H1 (cell line): ENCODE measurements around the gene IGSF9B. TPM values are rescaled to one million over a fixed set of nuclear protein-coding genes. Genes with fewer than 3 reads are reported as not detected.

Source experiments
- BCL11A ChIP-seq, 2 experiments: IDR thresholded peaks; one replicate each; pipeline ENCODE4 v1.6.1; 2011; ENCODE audit warnings: low read depth in 2 of 2, low read length in 2 of 2, mild to moderate bottlenecking in 2 of 2
- CTBP2 ChIP-seq: IDR thresholded peaks from 2 replicates; pipeline ENCODE4 v1.7.0; 2011; ENCODE audit warnings: borderline replicate concordance, mild to moderate bottlenecking, moderate library complexity, mixed read lengths, low read length; ENCODE audit not compliant: insufficient read depth, insufficient read length
- GABPA ChIP-seq: IDR thresholded peaks from 2 replicates; pipeline ENCODE4 v1.6.1; 2011; ENCODE audit warnings: mild to moderate bottlenecking, low read length, moderate library complexity, borderline replicate concordance; ENCODE audit not compliant: insufficient read depth
- RFX5 ChIP-seq: IDR thresholded peaks from 2 replicates; pipeline ENCODE4 v1.6.1; 2011; ENCODE audit warnings: low read depth, low read length, improper control_type of control experiment, borderline replicate concordance
- RXRA ChIP-seq: IDR thresholded peaks from 2 replicates; pipeline ENCODE4 v1.6.1; 2011; ENCODE audit warnings: low read depth, mild to moderate bottlenecking, low read length, moderate library complexity; ENCODE audit not compliant: insufficient read depth
- SIN3A ChIP-seq, 2 experiments: IDR thresholded peaks in 1 of 2; conservative IDR thresholded peaks in 1 of 2; 2 replicates each; pipeline ENCODE4 v1.6.1; 2011 to 2012; ENCODE audit warnings: low read length in 2 of 2, improper control_type of control experiment in 1 of 2, low read depth in 1 of 2, mild to moderate bottlenecking in 1 of 2
- SIRT6 ChIP-seq: IDR thresholded peaks from one replicate; pipeline ENCODE4 v1.7.1; 2012; ENCODE audit warnings: low read length, inconsistent platforms
- TAF7 ChIP-seq: optimal IDR thresholded peaks from 2 replicates; pipeline ENCODE3; 2011; ENCODE audit warnings: low read depth, mild to moderate bottlenecking, inconsistent platforms, low read length, moderate library complexity, borderline replicate concordance
- polyA plus RNA-seq, 7 experiments: library from polyadenylated mRNA; depleted of rRNA in 3 of 7; stranded (reverse) in 5 of 7; unstranded in 2 of 7; fragments of >200 nt in 5 of 7; fragments of 200-250 nt in 2 of 7; gene quantifications; 1 replicate in 5 of 7; 2 replicates in 1 of 7; 4 replicates in 1 of 7; pipeline versions ENCODE4 v1.2.1 to v1.2.3, GENCODE V29; 2011 to 2013; ENCODE audit warnings: missing spikeins in 2 of 7, mixed read lengths in 2 of 7
- total RNA-seq: library from RNA; stranded (reverse); fragmentation: NEBNext Ultra II Directional; extraction: Animal tissue kit (Norgen Biotek cat#: 25700); gene quantifications from 2 replicates; pipeline ENCODE4 v1.2.1, GENCODE V29; 2021
- TF ChIP-seq, protein P1 (sequence below): fragments of 300-600 bp; sonication (generic); IDR thresholded peaks from 2 replicates; pipeline ENCODE4 v1.7.1; 2012; ENCODE audit warnings: low read length, moderate library complexity, mild to moderate bottlenecking, inconsistent platforms; ENCODE audit not compliant: insufficient replicate concordance
- TF ChIP-seq, protein P2 (sequence below): IDR thresholded peaks from 2 replicates; pipeline ENCODE4 v1.6.1; 2012; ENCODE audit warnings: inconsistent platforms

Gene IGSF9B
- total and polyA plus RNA-seq, 2 of the 8 experiments (the other 6 are each of a cell fraction or from before 2014, with no cell fraction given) = 16.5 to 49.2 TPM

DNA sequence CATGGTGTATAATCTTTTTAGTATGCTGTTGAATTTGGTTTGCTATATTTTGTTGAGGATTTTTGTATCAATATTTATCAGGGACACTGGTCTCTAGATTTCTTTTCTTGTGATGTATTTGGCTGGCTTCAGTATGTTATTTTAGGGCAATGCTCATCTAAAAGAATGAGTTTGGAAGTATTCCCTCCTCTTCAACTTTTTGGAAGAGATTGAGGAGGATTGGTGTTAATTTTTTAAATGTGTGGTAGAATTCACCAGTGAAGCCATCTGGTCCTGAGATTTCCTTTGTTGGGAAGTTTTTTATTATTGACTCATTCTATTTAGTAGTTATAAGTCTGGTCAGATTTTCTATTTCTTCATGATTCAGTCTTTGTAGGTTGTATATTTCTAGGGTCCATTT lies 89.3 kb downstream of the IGSF9B start (continued):
- TF ChIP-seq, protein P1, sequence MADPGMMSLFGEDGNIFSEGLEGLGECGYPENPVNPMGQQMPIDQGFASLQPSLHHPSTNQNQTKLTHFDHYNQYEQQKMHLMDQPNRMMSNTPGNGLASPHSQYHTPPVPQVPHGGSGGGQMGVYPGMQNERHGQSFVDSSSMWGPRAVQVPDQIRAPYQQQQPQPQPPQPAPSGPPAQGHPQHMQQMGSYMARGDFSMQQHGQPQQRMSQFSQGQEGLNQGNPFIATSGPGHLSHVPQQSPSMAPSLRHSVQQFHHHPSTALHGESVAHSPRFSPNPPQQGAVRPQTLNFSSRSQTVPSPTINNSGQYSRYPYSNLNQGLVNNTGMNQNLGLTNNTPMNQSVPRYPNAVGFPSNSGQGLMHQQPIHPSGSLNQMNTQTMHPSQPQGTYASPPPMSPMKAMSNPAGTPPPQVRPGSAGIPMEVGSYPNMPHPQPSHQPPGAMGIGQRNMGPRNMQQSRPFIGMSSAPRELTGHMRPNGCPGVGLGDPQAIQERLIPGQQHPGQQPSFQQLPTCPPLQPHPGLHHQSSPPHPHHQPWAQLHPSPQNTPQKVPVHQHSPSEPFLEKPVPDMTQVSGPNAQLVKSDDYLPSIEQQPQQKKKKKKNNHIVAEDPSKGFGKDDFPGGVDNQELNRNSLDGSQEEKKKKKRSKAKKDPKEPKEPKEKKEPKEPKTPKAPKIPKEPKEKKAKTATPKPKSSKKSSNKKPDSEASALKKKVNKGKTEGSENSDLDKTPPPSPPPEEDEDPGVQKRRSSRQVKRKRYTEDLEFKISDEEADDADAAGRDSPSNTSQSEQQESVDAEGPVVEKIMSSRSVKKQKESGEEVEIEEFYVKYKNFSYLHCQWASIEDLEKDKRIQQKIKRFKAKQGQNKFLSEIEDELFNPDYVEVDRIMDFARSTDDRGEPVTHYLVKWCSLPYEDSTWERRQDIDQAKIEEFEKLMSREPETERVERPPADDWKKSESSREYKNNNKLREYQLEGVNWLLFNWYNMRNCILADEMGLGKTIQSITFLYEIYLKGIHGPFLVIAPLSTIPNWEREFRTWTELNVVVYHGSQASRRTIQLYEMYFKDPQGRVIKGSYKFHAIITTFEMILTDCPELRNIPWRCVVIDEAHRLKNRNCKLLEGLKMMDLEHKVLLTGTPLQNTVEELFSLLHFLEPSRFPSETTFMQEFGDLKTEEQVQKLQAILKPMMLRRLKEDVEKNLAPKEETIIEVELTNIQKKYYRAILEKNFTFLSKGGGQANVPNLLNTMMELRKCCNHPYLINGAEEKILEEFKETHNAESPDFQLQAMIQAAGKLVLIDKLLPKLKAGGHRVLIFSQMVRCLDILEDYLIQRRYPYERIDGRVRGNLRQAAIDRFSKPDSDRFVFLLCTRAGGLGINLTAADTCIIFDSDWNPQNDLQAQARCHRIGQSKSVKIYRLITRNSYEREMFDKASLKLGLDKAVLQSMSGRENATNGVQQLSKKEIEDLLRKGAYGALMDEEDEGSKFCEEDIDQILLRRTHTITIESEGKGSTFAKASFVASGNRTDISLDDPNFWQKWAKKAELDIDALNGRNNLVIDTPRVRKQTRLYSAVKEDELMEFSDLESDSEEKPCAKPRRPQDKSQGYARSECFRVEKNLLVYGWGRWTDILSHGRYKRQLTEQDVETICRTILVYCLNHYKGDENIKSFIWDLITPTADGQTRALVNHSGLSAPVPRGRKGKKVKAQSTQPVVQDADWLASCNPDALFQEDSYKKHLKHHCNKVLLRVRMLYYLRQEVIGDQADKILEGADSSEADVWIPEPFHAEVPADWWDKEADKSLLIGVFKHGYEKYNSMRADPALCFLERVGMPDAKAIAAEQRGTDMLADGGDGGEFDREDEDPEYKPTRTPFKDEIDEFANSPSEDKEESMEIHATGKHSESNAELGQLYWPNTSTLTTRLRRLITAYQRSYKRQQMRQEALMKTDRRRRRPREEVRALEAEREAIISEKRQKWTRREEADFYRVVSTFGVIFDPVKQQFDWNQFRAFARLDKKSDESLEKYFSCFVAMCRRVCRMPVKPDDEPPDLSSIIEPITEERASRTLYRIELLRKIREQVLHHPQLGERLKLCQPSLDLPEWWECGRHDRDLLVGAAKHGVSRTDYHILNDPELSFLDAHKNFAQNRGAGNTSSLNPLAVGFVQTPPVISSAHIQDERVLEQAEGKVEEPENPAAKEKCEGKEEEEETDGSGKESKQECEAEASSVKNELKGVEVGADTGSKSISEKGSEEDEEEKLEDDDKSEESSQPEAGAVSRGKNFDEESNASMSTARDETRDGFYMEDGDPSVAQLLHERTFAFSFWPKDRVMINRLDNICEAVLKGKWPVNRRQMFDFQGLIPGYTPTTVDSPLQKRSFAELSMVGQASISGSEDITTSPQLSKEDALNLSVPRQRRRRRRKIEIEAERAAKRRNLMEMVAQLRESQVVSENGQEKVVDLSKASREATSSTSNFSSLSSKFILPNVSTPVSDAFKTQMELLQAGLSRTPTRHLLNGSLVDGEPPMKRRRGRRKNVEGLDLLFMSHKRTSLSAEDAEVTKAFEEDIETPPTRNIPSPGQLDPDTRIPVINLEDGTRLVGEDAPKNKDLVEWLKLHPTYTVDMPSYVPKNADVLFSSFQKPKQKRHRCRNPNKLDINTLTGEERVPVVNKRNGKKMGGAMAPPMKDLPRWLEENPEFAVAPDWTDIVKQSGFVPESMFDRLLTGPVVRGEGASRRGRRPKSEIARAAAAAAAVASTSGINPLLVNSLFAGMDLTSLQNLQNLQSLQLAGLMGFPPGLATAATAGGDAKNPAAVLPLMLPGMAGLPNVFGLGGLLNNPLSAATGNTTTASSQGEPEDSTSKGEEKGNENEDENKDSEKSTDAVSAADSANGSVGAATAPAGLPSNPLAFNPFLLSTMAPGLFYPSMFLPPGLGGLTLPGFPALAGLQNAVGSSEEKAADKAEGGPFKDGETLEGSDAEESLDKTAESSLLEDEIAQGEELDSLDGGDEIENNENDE = no peak
- no peak for TF ChIP-seq RXRA
- no peak for TF ChIP-seq CTBP2
- no peak for TF ChIP-seq SIN3A (conservative IDR thresholded peaks at IDR 0.05 in 1 of 2, IDR thresholded peaks at IDR 0.05 in 1 of 2; ENCODE audit: low read depth in 1 of 2, low read length in 2 of 2)
- TF ChIP-seq TAF7 = no peak
- no peak for TF ChIP-seq BCL11A (IDR thresholded peaks at IDR 0.05; ENCODE audit: low read depth in 2 of 2, low read length in 2 of 2)
- no peak for TF ChIP-seq RFX5
- no peak for TF ChIP-seq SIRT6
- TF ChIP-seq GABPA = no peak
- TF ChIP-seq, protein P2, sequence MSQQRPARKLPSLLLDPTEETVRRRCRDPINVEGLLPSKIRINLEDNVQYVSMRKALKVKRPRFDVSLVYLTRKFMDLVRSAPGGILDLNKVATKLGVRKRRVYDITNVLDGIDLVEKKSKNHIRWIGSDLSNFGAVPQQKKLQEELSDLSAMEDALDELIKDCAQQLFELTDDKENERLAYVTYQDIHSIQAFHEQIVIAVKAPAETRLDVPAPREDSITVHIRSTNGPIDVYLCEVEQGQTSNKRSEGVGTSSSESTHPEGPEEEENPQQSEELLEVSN = no peak
